Activated CD8-positive, alpha-beta T cell treated with anti-CD3 and anti-CD28 coated beads for 36 hours (primary cell): ENCODE measurements around the gene RNU7-1. TPM values are rescaled to one million over a fixed set of nuclear protein-coding genes. Genes with fewer than 3 reads are reported as not detected.

ENCODE experiments used
- ATAC-seq: fragments of 200-7000 bp; cut with Tn5 transposase; one replicate; pipeline ENCODE4 v1.10.0; 2021; ENCODE audit warnings: mild to moderate bottlenecking, moderate library complexity
- CTCF ChIA-PET: fragments of 350-600 bp; sonication (Branson Sonifier 250); formaldehyde crosslinking; loops from one replicate; lab custom pipeline; 2021; ENCODE audit warnings: antibody characterized with exemption; lab: Charles Lee
- POLR2A ChIA-PET: fragments of 350-600 bp; sonication (Branson Sonifier 250); formaldehyde crosslinking; loops from one replicate; lab custom pipeline; 2021; ENCODE audit warnings: antibody characterized with exemption; lab: Charles Lee
- DNase-seq: peaks from one replicate; pipeline ENCODE4 v3.0.0-alpha.2; 2020
- H3K27ac Mint-ChIP-seq: one replicate; pipeline ENCODE4 v1.8.0; 2021; ENCODE audit warnings: mild to moderate bottlenecking, mixed read lengths
- H3K27me3 Mint-ChIP-seq: one replicate; pipeline ENCODE4 v1.8.0; 2021; ENCODE audit warnings: mixed read lengths
- H3K36me3 Mint-ChIP-seq: one replicate; pipeline ENCODE4 v1.8.0; 2021; ENCODE audit warnings: low read depth, mixed read lengths
- H3K4me1 Mint-ChIP-seq: one replicate; pipeline ENCODE4 v1.8.0; 2021; ENCODE audit warnings: low read depth, mixed read lengths
- H3K4me3 Mint-ChIP-seq: one replicate; pipeline ENCODE4 v1.8.0; 2021; ENCODE audit warnings: mild to moderate bottlenecking, moderate library complexity, mixed read lengths
- H3K9me3 Mint-ChIP-seq: one replicate; pipeline ENCODE4 v1.8.0; 2021; ENCODE audit warnings: mixed read lengths
- intact Hi-C: fragments of 100-400 bp; cut with micrococcal nuclease; formaldehyde crosslinking; loops from one replicate; pipeline ENCODE4 v1.10.0; 2022
- total RNA-seq, 2 experiments: library from RNA; stranded (reverse); gene quantifications; one replicate each; pipeline ENCODE4 v1.2.3, GENCODE V29; 2021
- TF ChIP-seq, protein P1 (sequence below): fragments of 200-600 bp; IDR thresholded peaks from one replicate; pipeline ENCODE4 v1.8.0; 2022; ENCODE audit warnings: antibody characterized with exemption, mild to moderate bottlenecking

RNU7-1 gene
- total RNA-seq, 2 experiments from 2014 or later: not detected

DNA sequence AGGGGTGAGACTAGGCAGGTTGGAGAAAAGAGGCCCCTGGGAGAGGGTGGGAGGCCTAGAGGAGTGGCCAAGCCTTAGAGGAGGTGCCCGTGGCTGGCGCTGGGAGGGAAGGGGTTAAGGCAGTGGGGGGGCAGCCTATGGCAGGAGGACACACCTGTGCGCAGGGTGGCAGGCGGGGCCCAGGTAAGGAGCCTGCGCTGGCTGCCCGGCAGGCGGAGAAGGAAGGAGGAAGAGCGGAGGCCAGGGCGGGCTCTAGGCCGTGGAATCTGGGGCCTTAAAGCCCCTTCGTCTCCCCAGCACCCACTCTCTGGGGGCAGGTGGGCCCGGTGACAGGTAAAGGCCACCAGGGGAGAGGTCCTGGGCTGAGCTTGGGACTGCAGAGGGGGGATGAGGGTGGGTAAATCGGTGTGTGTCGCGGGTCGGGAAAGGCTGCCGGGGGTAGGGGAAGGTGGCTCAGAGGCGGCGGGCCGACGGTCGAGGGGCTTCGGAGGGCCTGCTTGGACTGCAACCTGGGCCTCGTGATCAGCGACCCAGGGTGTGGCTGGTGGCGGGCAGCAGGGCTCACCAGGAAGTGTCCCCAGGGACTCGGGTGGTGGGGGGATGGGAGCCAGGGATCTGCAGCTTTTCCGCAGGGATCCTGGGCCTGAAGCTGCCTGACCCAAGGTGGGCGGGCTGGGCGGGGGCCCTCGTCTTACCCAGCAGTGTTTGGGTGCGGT, 19.6 kb downstream of the RNU7-1 start:
- Mint-ChIP-seq H3K27ac (peak overlapping the region; percentile 93), H3K27me3 (no peaks in the 10 kb centered on the region), H3K9me3 (no peaks in the 10 kb centered on the region), H3K4me1 (peaks cover 82% of the 10 kb centered on the region), H3K4me3 (no peak overlapping the region), H3K36me3 (peaks cover 66% of the 10 kb centered on the region)
- no peak for ATAC-seq
- intact Hi-C loops: no loop called here
- no peak for DNase-seq
- TF ChIP-seq, protein P1, sequence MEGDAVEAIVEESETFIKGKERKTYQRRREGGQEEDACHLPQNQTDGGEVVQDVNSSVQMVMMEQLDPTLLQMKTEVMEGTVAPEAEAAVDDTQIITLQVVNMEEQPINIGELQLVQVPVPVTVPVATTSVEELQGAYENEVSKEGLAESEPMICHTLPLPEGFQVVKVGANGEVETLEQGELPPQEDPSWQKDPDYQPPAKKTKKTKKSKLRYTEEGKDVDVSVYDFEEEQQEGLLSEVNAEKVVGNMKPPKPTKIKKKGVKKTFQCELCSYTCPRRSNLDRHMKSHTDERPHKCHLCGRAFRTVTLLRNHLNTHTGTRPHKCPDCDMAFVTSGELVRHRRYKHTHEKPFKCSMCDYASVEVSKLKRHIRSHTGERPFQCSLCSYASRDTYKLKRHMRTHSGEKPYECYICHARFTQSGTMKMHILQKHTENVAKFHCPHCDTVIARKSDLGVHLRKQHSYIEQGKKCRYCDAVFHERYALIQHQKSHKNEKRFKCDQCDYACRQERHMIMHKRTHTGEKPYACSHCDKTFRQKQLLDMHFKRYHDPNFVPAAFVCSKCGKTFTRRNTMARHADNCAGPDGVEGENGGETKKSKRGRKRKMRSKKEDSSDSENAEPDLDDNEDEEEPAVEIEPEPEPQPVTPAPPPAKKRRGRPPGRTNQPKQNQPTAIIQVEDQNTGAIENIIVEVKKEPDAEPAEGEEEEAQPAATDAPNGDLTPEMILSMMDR: no peak
- POLR2A ChIA-PET: interaction anchor here (1.0 to 25.2 kb wide), 3 partner anchors 24 to 145 kb away, joined by 3 to 1266 read pairs (median 9); partner anchors contain the start of genes ATN1, C12orf57, PTPN6 and RNU7-1
- CTCF ChIA-PET: interaction anchor here (1.0 to 13.5 kb wide), 5 partner anchors 21 to 94 kb away, joined by 4 to 460 read pairs (median 13); partner anchors contain the start of genes C12orf57, PTPN6, RNU7-1 and SPSB2

DNA sequence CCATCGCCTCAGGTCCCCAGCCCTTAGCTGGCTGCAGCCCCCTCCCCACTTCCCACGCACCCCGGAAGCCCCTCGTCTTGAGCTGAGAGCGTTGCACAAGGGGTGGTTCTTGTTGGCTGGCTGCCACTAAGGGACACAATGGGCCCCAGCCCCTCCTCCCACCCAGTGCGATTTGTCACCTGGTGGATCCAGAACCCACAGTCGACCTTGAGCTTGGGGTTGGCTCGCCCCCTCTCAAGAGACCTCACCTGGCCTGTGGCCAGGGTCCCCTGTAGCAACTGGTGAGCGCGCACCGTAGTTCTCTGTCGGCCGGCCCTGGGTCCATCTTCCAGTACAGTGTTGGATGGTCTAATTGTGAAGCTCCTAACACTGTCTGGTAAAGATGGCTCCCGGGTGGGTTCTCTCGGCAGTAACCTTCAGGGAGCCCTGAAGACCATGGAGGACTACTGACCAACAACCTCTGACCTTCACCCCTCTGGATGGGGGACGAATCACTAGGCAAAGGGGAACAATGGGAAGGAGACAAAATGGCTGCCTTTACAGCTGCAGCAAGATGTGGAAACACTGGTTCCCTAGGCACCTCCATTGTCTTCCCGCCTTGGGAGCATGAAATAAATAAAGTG, 20.3 kb downstream of the RNU7-1 start:
- Mint-ChIP-seq H3K36me3 (peaks cover 65% of the 10 kb centered on the region), H3K27me3 (no peaks in the 10 kb centered on the region), H3K27ac (peak overlapping the region; percentile 91), H3K4me3 (no peak overlapping the region), H3K9me3 (no peaks in the 10 kb centered on the region), H3K4me1 (peaks cover 83% of the 10 kb centered on the region)
- DNase-seq: no peak
- TF ChIP-seq, protein P1: no peak
- ChIA-PET POLR2A (interaction anchor here (0.6 to 25.2 kb wide), 5 partner anchors 10 to 145 kb away, joined by 3 to 1266 read pairs (median 5); partner anchors contain the start of genes ATN1, C12orf57, PTPN6 and RNU7-1), CTCF (interaction anchor here (0.9 to 13.5 kb wide), 11 partner anchors 8 to 144 kb away, joined by 4 to 460 read pairs (median 6); partner anchors contain the start of genes C12orf57, PTPN6, RNU7-1 and SPSB2)
- no peak for ATAC-seq
- intact Hi-C loops: no loop called here

DNA sequence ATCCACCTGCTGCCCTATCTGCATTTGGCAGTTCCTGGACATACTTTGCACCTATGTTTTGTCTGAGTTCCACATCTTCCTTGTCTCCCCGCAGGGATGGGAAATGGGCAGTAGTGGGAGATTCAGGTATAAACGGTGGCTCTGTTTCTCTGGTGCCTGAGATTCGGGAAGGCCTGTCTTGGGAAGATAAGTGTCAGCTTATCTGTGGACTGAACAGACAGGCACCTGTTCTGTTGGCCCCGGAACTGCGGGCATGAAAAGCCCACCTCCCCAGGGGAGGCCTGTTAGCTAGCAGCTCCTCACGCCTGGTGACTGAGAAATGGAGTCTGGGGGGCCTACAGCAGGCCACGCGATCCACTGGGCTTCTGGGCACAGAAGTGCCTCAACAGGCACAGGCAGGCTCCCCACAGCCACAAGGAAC, 21.0 kb downstream of the RNU7-1 start:
- intact Hi-C loops: no loop called here
- TF ChIP-seq, protein P1: no peak
- POLR2A ChIA-PET: interaction anchor here (0.6 to 25.2 kb wide), 5 partner anchors 9 to 164 kb away, joined by 3 to 1266 read pairs (median 5); partner anchors contain the start of genes ATN1, C12orf57, PTPN6 and RBP5
- CTCF ChIA-PET: interaction anchor here (0.7 to 13.5 kb wide), 17 partner anchors 8 to 148 kb away, joined by 3 to 460 read pairs (median 6); partner anchors contain the start of genes C12orf57, PTPN6, RNU7-1 and SPSB2
- H3K27ac Mint-ChIP-seq: peak overlapping the region; percentile 91
- no peaks in the 10 kb centered on the region for H3K9me3 Mint-ChIP-seq
- H3K36me3 Mint-ChIP-seq: peaks cover 65% of the 10 kb centered on the region
- peaks cover 81% of the 10 kb centered on the region for H3K4me1 Mint-ChIP-seq
- H3K4me3 Mint-ChIP-seq: no peak overlapping the region
- no peak for ATAC-seq
- no peak for DNase-seq
- H3K27me3 Mint-ChIP-seq: no peaks in the 10 kb centered on the region

DNA sequence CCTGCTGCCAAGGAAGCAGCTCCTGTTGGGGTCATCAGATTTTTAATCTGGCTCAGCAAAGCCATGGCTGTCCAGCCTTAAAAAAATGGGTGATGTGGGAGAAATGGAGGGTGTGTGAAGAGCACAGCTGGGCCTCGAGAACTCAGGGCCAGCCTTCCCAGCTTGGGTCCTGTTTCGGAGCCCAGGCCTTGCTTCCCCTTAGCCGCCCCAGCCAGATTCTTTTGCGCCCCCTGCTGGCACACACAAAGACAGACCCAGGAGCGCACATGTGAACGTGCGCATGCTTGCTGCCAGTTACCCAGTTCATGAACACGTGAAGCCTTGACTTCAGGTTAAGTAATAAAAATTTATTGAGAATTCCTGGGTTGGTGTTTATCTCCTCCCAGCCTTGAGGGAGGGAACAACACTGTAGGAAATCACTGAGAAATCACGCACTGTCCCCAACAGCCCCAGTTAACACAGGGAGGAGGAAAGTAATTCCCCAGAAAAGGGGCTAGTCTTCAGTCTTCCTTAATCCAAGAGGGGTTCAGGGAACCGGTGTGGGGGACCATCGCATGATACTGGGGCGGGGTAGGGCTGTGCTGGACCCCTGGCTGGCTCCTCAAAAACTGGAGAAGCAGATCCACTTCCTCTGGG, 21.5 kb downstream of the RNU7-1 start:
- intact Hi-C loops: no loop called here
- H3K4me3 Mint-ChIP-seq: peak overlapping the region; percentile 0
- no peaks in the 10 kb centered on the region for H3K9me3 Mint-ChIP-seq

More for the DNA sequence above, 21.5 kb downstream of the RNU7-1 start:
- H3K36me3 Mint-ChIP-seq: peaks cover 65% of the 10 kb centered on the region
- ATAC-seq: peak; percentile 35
- peaks cover 76% of the 10 kb centered on the region for H3K4me1 Mint-ChIP-seq
- POLR2A ChIA-PET: interaction anchor here (0.6 to 25.2 kb wide), 5 partner anchors 8 to 163 kb away, joined by 3 to 1266 read pairs (median 5); partner anchors contain the start of genes ATN1, C12orf57, PTPN6 and RBP5
- peak overlapping the region; percentile 91 for H3K27ac Mint-ChIP-seq
- TF ChIP-seq, protein P1: peak; percentile 95
- CTCF ChIA-PET: interaction anchor here (0.7 to 13.5 kb wide), 18 partner anchors 8 to 148 kb away, joined by 3 to 460 read pairs (median 6); partner anchors contain the start of genes C12orf57, PTPN6, RNU7-1 and SPSB2
- H3K27me3 Mint-ChIP-seq: no peaks in the 10 kb centered on the region
- DNase-seq: peak; percentile 92
